HEK293T (cell line): ENCODE data around the gene PDXK.

ENCODE experiments used
- CTCF ChIA-PET: fragments of 350-600 bp; formaldehyde crosslinking; extraction: SDS; loops from one replicate; lab custom pipeline; 2021; ENCODE audit warnings: antibody characterized with exemption, inconsistent platforms; lab: Yijun Ruan, JAX
- POLR2A ChIA-PET: fragments of 350-600 bp; formaldehyde crosslinking; extraction: SDS; loops from one replicate; lab custom pipeline; 2020; ENCODE audit warnings: antibody characterized with exemption, inconsistent platforms; lab: Yijun Ruan, JAX
- DNase-seq: peaks from one replicate; pipeline ENCODE4 v3.0.0; 2012; ENCODE audit warnings: mixed read lengths; ENCODE audit errors: extremely low spot score
- ARNT ChIP-seq: fragments of 450-650 bp; IDR thresholded peaks from 2 replicates; pipeline ENCODE4 v1.6.1; 2017; ENCODE audit warnings: mild to moderate bottlenecking
- BHLHE40 ChIP-seq: fragments of 450-650 bp; IDR thresholded peaks from 2 replicates; pipeline ENCODE4 v1.6.1; 2016; ENCODE audit warnings: mild to moderate bottlenecking, moderate library complexity, borderline replicate concordance
- CTBP1 ChIP-seq: fragments of 450-650 bp; IDR thresholded peaks from 2 replicates; pipeline ENCODE4 v1.6.1; 2016; ENCODE audit warnings: borderline replicate concordance
- ELF4 ChIP-seq: fragments of 450-650 bp; IDR thresholded peaks from 2 replicates; pipeline ENCODE4 v1.6.1; 2017; ENCODE audit warnings: antibody characterized with exemption
- FOXA1 ChIP-seq: fragments of 450-650 bp; IDR thresholded peaks from 2 replicates; pipeline ENCODE4 v1.6.1; 2016; ENCODE audit warnings: mild to moderate bottlenecking
- FOXK2 ChIP-seq: fragments of 450-650 bp; IDR thresholded peaks from 2 replicates; pipeline ENCODE4 v1.6.1; 2016; ENCODE audit warnings: mild to moderate bottlenecking
- FOXM1 ChIP-seq: fragments of 450-650 bp; IDR thresholded peaks from 2 replicates; pipeline ENCODE4 v1.6.1; 2017; ENCODE audit warnings: mild to moderate bottlenecking, borderline replicate concordance
- HDGF ChIP-seq: fragments of 450-650 bp; IDR thresholded peaks from 2 replicates; pipeline ENCODE4 v1.6.1; 2017; ENCODE audit warnings: antibody characterized with exemption, borderline replicate concordance
- L3MBTL2 ChIP-seq: fragments of 450-650 bp; conservative IDR thresholded peaks from 2 replicates; pipeline ENCODE4 v1.6.1; 2016; ENCODE audit warnings: mild to moderate bottlenecking
- LEF1 ChIP-seq: fragments of 450-650 bp; IDR thresholded peaks from 2 replicates; pipeline ENCODE4 v1.6.1; 2017; ENCODE audit warnings: mild to moderate bottlenecking, borderline replicate concordance
- NFRKB ChIP-seq: fragments of 450-650 bp; IDR thresholded peaks from 2 replicates; pipeline ENCODE4 v1.6.1; 2016; ENCODE audit warnings: mild to moderate bottlenecking, moderate library complexity
- PKNOX1 ChIP-seq: fragments of 450-650 bp; IDR thresholded peaks from 2 replicates; pipeline ENCODE4 v1.6.1; 2016
- SP1 ChIP-seq: fragments of 450-650 bp; IDR thresholded peaks from 2 replicates; pipeline ENCODE4 v1.6.1; 2017
- SUZ12 ChIP-seq: fragments of 450-650 bp; IDR thresholded peaks from 2 replicates; pipeline ENCODE4 v1.6.1; 2016; ENCODE audit warnings: mild to moderate bottlenecking
- TARDBP ChIP-seq: fragments of 450-650 bp; IDR thresholded peaks from 2 replicates; pipeline ENCODE4 v1.6.1; 2016
- ZNF384 ChIP-seq: fragments of 450-650 bp; IDR thresholded peaks from 2 replicates; pipeline ENCODE4 v1.6.1; 2016

PDXK gene

DNA sequence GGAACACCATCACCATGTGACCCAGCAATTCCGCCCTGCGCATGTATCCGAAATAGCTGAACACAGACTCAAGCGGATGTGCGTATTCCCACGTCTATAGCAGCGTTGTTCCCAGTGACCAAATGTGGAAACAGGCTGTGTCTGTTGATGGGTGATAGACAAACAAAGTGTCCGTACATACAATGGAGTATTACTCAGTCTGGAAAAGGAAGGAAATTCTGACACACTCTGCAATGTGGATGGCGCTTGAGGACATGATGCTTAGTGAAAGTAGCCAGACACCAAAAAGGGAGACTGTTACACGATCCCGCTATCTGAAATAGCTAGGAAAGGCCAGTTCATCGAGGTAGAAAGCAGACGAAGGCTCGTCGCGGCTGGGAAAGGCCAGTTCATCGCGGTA lies 25.8 kb downstream of the PDXK start:
- CTCF ChIA-PET: no interaction called here
- TF ChIP-seq BHLHE40 (no peak), ZNF384 (no peak), FOXM1 (no peak), L3MBTL2 (no peak), TARDBP (no peak), NFRKB (no peak), FOXK2 (no peak), SP1 (no peak), CTBP1 (no peak), PKNOX1 (no peak), ELF4 (no peak), SUZ12 (no peak), LEF1 (no peak), FOXA1 (no peak)
- DNase-seq: no peak
- POLR2A ChIA-PET: no interaction called here

DNA sequence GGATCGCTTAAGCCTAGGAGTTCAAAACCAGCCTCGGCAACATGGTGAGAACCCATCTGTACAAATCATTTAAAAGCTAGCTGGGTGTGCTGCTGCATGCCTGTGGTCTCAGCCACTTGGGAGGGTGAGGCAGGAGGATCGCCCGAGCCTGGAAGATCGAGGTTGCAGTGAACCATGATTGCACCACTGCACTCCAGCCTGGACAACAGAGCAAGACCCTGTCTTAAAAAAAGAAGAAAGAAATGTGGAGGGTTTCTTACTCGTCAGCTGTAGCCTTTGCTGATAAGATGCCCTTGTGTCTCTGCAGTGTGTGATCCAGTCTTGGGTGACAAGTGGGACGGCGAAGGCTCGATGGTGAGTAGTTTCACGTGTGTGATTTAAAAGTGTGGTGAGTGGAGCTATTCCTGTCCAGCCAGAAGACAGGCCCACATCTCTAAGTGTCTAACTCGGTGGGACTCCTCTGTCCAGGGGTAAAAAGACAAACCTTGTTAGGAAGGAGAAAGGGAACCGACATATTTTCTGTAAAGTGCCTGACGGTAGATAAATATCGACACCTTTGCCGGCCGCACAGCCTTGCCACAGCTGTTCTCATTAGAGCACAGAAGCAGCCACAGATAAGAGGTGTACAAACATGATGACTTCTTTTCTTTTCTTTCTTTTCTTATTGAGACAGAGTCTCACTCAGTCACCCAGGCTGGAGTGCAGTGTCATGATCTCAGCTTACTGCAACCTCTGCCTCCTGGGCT lies 27.0 kb downstream of the PDXK start:
- POLR2A ChIA-PET: interaction anchor here (0.8 kb wide), 1 partner anchor 16 kb away, joined by 3 read pairs; no protein-coding TSS in a partner anchor
- no peak for DNase-seq
- TF ChIP-seq LEF1: no peak
- TF ChIP-seq PKNOX1: no peak
- no peak for TF ChIP-seq ELF4
- TF ChIP-seq TARDBP: no peak
- TF ChIP-seq FOXK2: no peak
- no peak for TF ChIP-seq SUZ12
- TF ChIP-seq ARNT: no peak
- no peak for TF ChIP-seq L3MBTL2
- TF ChIP-seq ZNF384: no peak
- TF ChIP-seq NFRKB: no peak
- no peak for TF ChIP-seq CTBP1
- TF ChIP-seq SP1: no peak
- no peak for TF ChIP-seq BHLHE40
- CTCF ChIA-PET: no interaction called here

DNA sequence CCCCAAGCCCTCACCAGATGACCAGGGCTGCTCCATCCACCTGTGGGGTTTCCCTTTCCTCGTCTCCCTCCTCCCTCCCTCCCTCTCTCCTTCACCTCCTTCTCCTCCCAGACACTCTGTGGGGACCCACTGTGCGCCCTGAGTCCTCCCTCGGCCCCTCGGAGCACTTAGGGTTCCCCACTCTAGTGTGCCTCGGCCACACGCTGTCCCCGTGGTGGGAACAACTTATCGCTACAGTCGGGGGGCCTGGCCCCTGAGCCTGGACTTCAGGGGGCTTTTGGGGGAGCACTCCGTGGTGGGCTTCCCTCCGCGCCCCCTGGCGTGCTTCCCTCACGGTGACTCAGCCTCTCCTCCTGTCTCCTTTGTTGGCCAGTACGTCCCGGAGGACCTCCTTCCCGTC lies 29.7 kb downstream of the PDXK start:
- TF ChIP-seq PKNOX1 (no peak), FOXK2 (no peak), ELF4 (no peak), FOXM1 (no peak), LEF1 (no peak), ARNT (no peak), HDGF (no peak), ZNF384 (no peak), TARDBP (no peak), BHLHE40 (no peak), CTBP1 (no peak), SUZ12 (no peak), NFRKB (no peak), L3MBTL2 (no peak), SP1 (no peak)
- ChIA-PET CTCF (no interaction called here), POLR2A (interaction anchor here (0.8 kb wide), 1 partner anchor 20 kb away, joined by 3 read pairs; no protein-coding TSS in a partner anchor)
- no peak for DNase-seq

DNA sequence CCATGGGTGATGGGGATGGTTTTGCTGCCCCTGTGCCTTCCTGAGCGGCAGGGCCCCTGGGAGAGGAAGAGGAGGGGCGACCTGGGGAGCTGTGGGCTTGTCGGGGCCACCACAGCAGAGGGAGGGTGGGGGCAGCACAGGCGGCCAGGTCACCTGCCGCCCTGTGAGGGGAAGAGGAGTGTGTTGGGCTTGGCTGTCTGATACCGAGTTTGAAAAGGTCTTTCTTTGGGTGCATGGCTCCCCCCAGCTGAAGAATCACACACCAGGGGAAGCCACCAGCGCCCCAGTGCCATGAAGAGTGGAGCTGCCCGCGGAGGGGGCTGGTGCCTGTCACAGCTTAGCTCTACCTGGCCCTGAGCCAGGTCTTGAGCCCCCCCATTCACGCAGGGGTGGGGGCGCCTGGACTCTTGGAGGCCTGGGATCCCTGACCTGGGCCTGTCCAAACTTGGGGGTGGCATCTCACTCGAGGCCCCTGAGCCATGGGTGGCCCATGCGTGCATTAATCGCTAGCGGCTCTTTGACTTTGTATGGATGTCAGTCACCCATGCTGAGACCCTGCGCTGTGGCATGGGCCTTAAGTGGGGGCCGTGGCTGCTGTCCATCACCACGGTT lies 30.8 kb downstream of the PDXK start:
- ChIA-PET CTCF (no interaction called here), POLR2A (no interaction called here)
- no peak for DNase-seq
- TF ChIP-seq ARNT (no peak), SP1 (no peak), CTBP1 (no peak), FOXM1 (no peak), SUZ12 (no peak), FOXA1 (no peak), ELF4 (no peak), FOXK2 (no peak), ZNF384 (no peak), BHLHE40 (no peak), HDGF (no peak), TARDBP (no peak), NFRKB (no peak)

DNA sequence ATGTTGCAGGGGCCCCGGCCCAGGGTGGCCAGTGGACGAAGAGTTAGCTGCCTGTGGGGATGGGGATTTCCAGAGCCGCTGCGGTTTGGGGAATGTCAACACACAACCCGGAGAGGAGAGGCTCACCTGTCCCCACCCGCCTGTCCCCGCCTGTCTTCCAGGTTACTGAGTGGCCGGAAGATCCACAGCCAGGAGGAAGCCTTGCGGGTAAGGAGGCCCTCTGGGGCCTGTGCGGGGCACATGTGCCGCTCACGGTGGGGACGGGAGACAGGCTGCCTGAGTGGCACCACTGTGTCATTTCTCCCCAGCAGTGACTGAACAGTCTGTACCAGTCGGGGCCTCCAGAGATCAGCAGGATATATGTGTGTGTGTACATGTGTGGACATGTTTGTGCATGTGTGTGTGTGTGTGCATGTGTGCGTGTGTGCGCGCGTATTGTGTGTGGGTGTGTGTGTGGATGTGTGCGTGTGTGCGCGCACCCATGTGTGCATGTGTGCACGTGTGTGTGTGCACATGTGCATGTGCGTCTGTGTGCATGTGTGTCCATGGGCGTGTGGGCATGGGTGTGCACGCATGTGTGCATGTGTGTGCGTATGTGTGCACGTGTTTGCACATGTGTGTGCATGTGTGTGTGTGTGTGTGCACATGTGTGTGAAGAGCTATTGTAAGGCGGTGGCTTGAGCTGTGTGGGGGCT lies 31.6 kb downstream of the PDXK start:
- TF ChIP-seq TARDBP: peak; percentile 77
- TF ChIP-seq SUZ12: no peak
- no peak for DNase-seq
- CTCF ChIA-PET: no interaction called here
- POLR2A ChIA-PET: no interaction called here
